ENCODE results near the gene BMP7. TPM values are rescaled to one million over a fixed set of nuclear protein-coding genes. Genes with fewer than 3 reads are reported as not detected.

The BMP7 gene
- total and polyA plus RNA-seq, 10 donors = 0.26 to 1.5 (median 0.75) TPM; not detected in 1

GRCh38 chr20:57180954-57181353 lies 85.5 kb downstream of the BMP7 start:
- H3K27ac ChIP-seq = no peak overlapping the region
- H3K4me1 ChIP-seq = no peaks in the 10 kb centered on the region
- no peak for TF ChIP-seq CTCF (IDR thresholded peaks at IDR 0.05 in 8 of 11, conservative IDR thresholded peaks at IDR 0.05 in 3 of 11)
- no peak for TF ChIP-seq POLR2AphosphoS5 (IDR thresholded peaks at IDR 0.05)
- no peak for TF ChIP-seq POLR2A (IDR thresholded peaks at IDR 0.05)
- WGBS, 5 donors = 39 to 47% (median 41%) methylated on average over 4 to 5 of the region's 5 CpGs
- peaks cover 0 to 61% (median 0%) of the 10 kb centered on the region in 7 donors for H3K27me3 ChIP-seq (replicated peaks in 1 of 7)
- no peak for DNase-seq
- intact Hi-C loops (cut with DNase I; ENCODE audit: low total_unique reads) = no loop called here
- H3K9me3 ChIP-seq = no peaks in the 10 kb centered on the region
- no peak overlapping the region for H3K4me3 ChIP-seq
- no peaks in the 10 kb centered on the region for H3K36me3 ChIP-seq

DNA sequence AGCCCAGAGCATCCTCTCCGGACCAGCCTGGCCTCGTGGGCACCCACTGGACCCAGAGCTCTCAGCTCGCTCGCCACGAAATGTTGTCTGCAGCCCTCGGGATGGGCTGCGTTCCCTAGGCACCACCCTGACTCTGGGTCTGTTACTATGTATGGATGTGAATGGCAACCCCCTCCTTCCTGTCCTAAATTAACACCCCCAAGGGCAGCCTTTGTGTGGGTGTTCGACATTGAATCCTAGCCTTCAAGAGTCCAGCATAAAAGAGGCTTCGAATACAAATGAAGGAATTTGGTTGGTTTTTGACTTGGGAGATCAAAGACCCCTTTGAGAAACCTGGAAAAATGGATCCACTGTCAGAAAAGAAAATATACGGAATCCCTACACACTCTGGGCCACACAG lies 86.1 kb downstream of the BMP7 start:
- intact Hi-C loops (cut with DNase I; ENCODE audit: low total_unique reads) = no loop called here
- Histone ChIP-seq H3K4me3 (no peak overlapping the region), H3K4me1 (no peaks in the 10 kb centered on the region), H3K9me3 (no peaks in the 10 kb centered on the region), H3K27me3 (replicated peaks in 1 of 7) (peaks cover 0 to 62% (median 0%) of the 10 kb centered on the region in 7 donors), H3K36me3 (no peaks in the 10 kb centered on the region), H3K27ac (no peak overlapping the region)
- TF ChIP-seq POLR2AphosphoS5 (IDR thresholded peaks at IDR 0.05) (no peak), CTCF (IDR thresholded peaks at IDR 0.05 in 8 of 11, conservative IDR thresholded peaks at IDR 0.05 in 3 of 11) (no peak), POLR2A (IDR thresholded peaks at IDR 0.05) (no peak)
- 62 to 81% (median 64%) methylated on average over 9 to 10 of the region's 10 CpGs for WGBS, 5 donors
- no peak for DNase-seq

DNA sequence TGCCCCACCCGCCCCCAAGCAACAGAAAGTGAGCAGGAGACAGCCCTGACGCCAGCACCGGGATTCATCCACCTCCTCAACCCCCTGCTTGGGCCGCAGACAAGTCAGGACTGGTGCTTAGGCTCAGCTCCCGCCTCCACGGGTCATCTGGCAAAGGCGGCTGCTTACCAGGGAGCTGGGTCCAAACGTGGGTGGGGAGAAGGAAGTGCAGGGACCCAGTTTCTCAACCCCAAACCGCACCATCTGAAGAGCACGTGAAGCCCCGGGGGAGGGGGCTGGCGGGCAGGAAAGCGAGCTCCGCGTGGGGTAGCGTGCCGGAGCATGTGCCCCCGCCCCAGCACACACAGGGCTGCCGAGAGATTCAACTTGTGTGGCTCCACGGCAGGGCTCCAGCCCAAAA lies 87.2 kb downstream of the BMP7 start:
- Histone ChIP-seq H3K4me3 (no peak overlapping the region), H3K4me1 (no peaks in the 10 kb centered on the region), H3K9me3 (no peaks in the 10 kb centered on the region), H3K27me3 (replicated peaks in 1 of 7) (peaks cover 0 to 59% (median 0%) of the 10 kb centered on the region in 7 donors), H3K36me3 (no peaks in the 10 kb centered on the region), H3K27ac (no peak overlapping the region)
- TF ChIP-seq CTCF (IDR thresholded peaks at IDR 0.05 in 8 of 11, conservative IDR thresholded peaks at IDR 0.05 in 3 of 11) (no peak), POLR2A (IDR thresholded peaks at IDR 0.05) (no peak), POLR2AphosphoS5 (IDR thresholded peaks at IDR 0.05) (no peak)
- WGBS, 5 donors = 58 to 68% (median 66%) methylated on average over 18 to 20 of the region's 20 CpGs
- intact Hi-C loops (cut with DNase I; ENCODE audit: low total_unique reads) = no loop called here
- no peak for DNase-seq

DNA sequence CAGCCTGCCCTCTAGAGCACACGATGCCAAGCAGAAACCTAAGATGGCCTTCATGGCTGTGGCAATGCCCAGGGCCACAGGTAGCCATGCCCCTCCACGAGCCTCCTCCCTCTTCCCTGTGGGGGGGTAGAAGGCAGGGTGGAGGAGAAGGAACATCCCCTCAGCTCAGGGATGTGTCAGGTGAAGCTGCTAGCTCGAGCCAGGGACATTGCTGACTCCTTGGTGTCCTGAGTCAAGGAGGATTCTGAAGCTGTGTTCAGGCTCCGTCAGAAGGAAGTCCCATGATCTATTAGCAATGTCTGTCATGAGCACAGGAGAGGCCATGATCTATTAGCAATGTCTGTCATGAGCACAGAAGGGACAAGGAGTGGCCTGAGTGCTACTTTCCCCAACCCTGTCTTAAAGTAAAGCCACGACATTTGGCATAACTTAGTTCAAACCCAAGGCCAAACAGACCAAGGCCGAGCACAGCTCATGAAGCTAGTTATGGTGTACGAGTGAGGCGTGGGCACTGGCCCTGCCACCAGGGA lies 87.8 kb downstream of the BMP7 start:
- Histone ChIP-seq H3K36me3 (no peaks in the 10 kb centered on the region), H3K4me1 (no peaks in the 10 kb centered on the region), H3K27ac (no peak overlapping the region), H3K9me3 (no peaks in the 10 kb centered on the region), H3K27me3 (replicated peaks in 1 of 7) (peaks cover 0 to 52% (median 0%) of the 10 kb centered on the region in 7 donors), H3K4me3 (no peak overlapping the region)
- intact Hi-C loops (cut with DNase I; ENCODE audit: low total_unique reads) = no loop called here
- 75 to 84% (median 78%) methylated on average over 7 to 8 of the region's 8 CpGs for WGBS, 5 donors
- TF ChIP-seq POLR2AphosphoS5 (IDR thresholded peaks at IDR 0.05) (no peak), POLR2A (IDR thresholded peaks at IDR 0.05) (no peak), CTCF (IDR thresholded peaks at IDR 0.05 in 8 of 11, conservative IDR thresholded peaks at IDR 0.05 in 3 of 11) (no peak)
- no peak for DNase-seq

Measured in spleen (tissue), 11 donors.